GM12873 (cell line): ENCODE measurements around the gene SMYD3.

Experiments used
- CTCF ChIP-seq: IDR thresholded peaks from 2 replicates; pipeline ENCODE4 v1.5.1; 2012; ENCODE audit warnings: low read depth, mild to moderate bottlenecking, moderate library complexity, low read length, control low read depth; ENCODE audit not compliant: insufficient read depth; ENCODE audit errors: missing control alignments

Gene SMYD3

GRCh38 chr1:246220495-246221065 is 286.5 kb downstream of the SMYD3 start:
- no peak for TF ChIP-seq CTCF

- TF ChIP-seq CTCF, result no peak
Measured at GRCh38 chr1:246219508-246220030, 287.5 kb downstream of the SMYD3 start.

- no peak for TF ChIP-seq CTCF
Measured at GRCh38 chr1:246218686-246219085, 288.4 kb downstream of the SMYD3 start.

- TF ChIP-seq CTCF, result no peak
Measured at GRCh38 chr1:246216906-246217305, 290.2 kb downstream of the SMYD3 start.

GRCh38 chr1:246215510-246215903 is 291.6 kb downstream of the SMYD3 start:
- no peak for TF ChIP-seq CTCF

- no peak for TF ChIP-seq CTCF
Measured at GRCh38 chr1:246214708-246215509, 292.2 kb downstream of the SMYD3 start.

GRCh38 chr1:246213947-246214346 is 293.1 kb downstream of the SMYD3 start:
- no peak for TF ChIP-seq CTCF
